ENCODE results near the gene UQCR11. TPM values are rescaled to one million over a fixed set of nuclear protein-coding genes. Genes with fewer than 3 reads are reported as not detected.

The UQCR11 gene
- total RNA-seq, 1 donor from 2014 or later, result 184 TPM

- H3K4me3 Mint-ChIP-seq (ENCODE audit: unreplicated experiment), result no peak overlapping the region
- DNase-seq (ENCODE audit: low spot score), result no peak
- H3K4me1 Mint-ChIP-seq (ENCODE audit: low read depth), result peaks cover 17% of the 10 kb centered on the region
- H3K27ac Mint-ChIP-seq (ENCODE audit: unreplicated experiment), result no peak overlapping the region
- H3K9me3 Mint-ChIP-seq (ENCODE audit: low read depth), result no peaks in the 10 kb centered on the region
- no peaks in the 10 kb centered on the region for H3K27me3 Mint-ChIP-seq (ENCODE audit: low read depth)
- TF ChIP-seq CTCF (IDR thresholded peaks at IDR 0.05), result no peak
- peaks cover 5% of the 10 kb centered on the region for H3K36me3 Mint-ChIP-seq (ENCODE audit: low read depth)
These were observed 43.2 kb upstream of the UQCR11 start for GRCh38 chr19:1648459-1648849.

- no peak overlapping the region for H3K27ac Mint-ChIP-seq (ENCODE audit: unreplicated experiment)
- DNase-seq (ENCODE audit: low spot score), result no peak
- no peak overlapping the region for H3K4me3 Mint-ChIP-seq (ENCODE audit: unreplicated experiment)
- peaks cover 14% of the 10 kb centered on the region for H3K4me1 Mint-ChIP-seq (ENCODE audit: low read depth)
- no peaks in the 10 kb centered on the region for H3K9me3 Mint-ChIP-seq (ENCODE audit: low read depth)
- no peaks in the 10 kb centered on the region for H3K27me3 Mint-ChIP-seq (ENCODE audit: low read depth)
- peaks cover 7% of the 10 kb centered on the region for H3K36me3 Mint-ChIP-seq (ENCODE audit: low read depth)
- no peak for TF ChIP-seq CTCF (IDR thresholded peaks at IDR 0.05)
These were observed 42.5 kb upstream of the UQCR11 start for GRCh38 chr19:1647501-1648458.

- no peak for TF ChIP-seq CTCF (IDR thresholded peaks at IDR 0.05)
These were observed 41.6 kb upstream of the UQCR11 start for GRCh38 chr19:1646659-1647453.

GRCh38 chr19:1646149-1646548 is 40.9 kb upstream of the UQCR11 start:
- H3K27me3 Mint-ChIP-seq (ENCODE audit: low read depth), result no peaks in the 10 kb centered on the region
- no peak for TF ChIP-seq CTCF (IDR thresholded peaks at IDR 0.05)
- peaks cover 14% of the 10 kb centered on the region for H3K4me1 Mint-ChIP-seq (ENCODE audit: low read depth)
- no peak overlapping the region for H3K4me3 Mint-ChIP-seq (ENCODE audit: unreplicated experiment)
- H3K27ac Mint-ChIP-seq (ENCODE audit: unreplicated experiment), result no peak overlapping the region
- no peak for DNase-seq (ENCODE audit: low spot score)
- H3K36me3 Mint-ChIP-seq (ENCODE audit: low read depth), result peaks cover 10% of the 10 kb centered on the region
- no peaks in the 10 kb centered on the region for H3K9me3 Mint-ChIP-seq (ENCODE audit: low read depth)

More at GRCh38 chr19:1646659-1647453, 41.6 kb upstream of the UQCR11 start:
- H3K9me3 Mint-ChIP-seq (ENCODE audit: low read depth), result no peaks in the 10 kb centered on the region
- H3K4me1 Mint-ChIP-seq (ENCODE audit: low read depth), result peaks cover 14% of the 10 kb centered on the region
- H3K4me3 Mint-ChIP-seq (ENCODE audit: unreplicated experiment), result no peak overlapping the region
- H3K36me3 Mint-ChIP-seq (ENCODE audit: low read depth), result peaks cover 10% of the 10 kb centered on the region
- DNase-seq (ENCODE audit: low spot score), result no peak
- H3K27me3 Mint-ChIP-seq (ENCODE audit: low read depth), result no peaks in the 10 kb centered on the region
- no peak overlapping the region for H3K27ac Mint-ChIP-seq (ENCODE audit: unreplicated experiment)

GRCh38 chr19:1645299-1645698 is 40.0 kb upstream of the UQCR11 start:
- H3K27ac Mint-ChIP-seq (ENCODE audit: unreplicated experiment), result no peak overlapping the region
- H3K4me3 Mint-ChIP-seq (ENCODE audit: unreplicated experiment), result no peak overlapping the region
- H3K36me3 Mint-ChIP-seq (ENCODE audit: low read depth), result peaks cover 10% of the 10 kb centered on the region
- H3K4me1 Mint-ChIP-seq (ENCODE audit: low read depth), result peaks cover 7% of the 10 kb centered on the region
- no peaks in the 10 kb centered on the region for H3K27me3 Mint-ChIP-seq (ENCODE audit: low read depth)
- no peaks in the 10 kb centered on the region for H3K9me3 Mint-ChIP-seq (ENCODE audit: low read depth)
- no peak for TF ChIP-seq CTCF (IDR thresholded peaks at IDR 0.05)
- DNase-seq (ENCODE audit: low spot score), result no peak
